Natural killer cell (primary cell): ENCODE measurements around the gene PIK3C3. TPM values are rescaled to one million over a fixed set of nuclear protein-coding genes. Genes with fewer than 3 reads are reported as not detected.

ENCODE experiments used
- ATAC-seq, 3 donors: fragments of 150-1000 bp in 2 of 3; fragments of 200-7000 bp in 1 of 3; cut with Tn5 transposase; 1 replicate in 1 of 3; 2 replicates in 2 of 3; pipeline ENCODE4 v1.10.0; 2021; ENCODE audit warnings: mild to moderate bottlenecking in 2 of 3, moderate library complexity in 2 of 3
- DNase-seq, 2 donors: peaks; one replicate each; pipeline versions ENCODE4 v3.0.0 to v3.0.0-alpha.2; 2013 to 2021; ENCODE audit warnings: mixed read lengths in 1 of 2
- H3K27ac ChIP-seq: one replicate; pipeline ENCODE4 v1.5.1; 2013; ENCODE audit warnings: mild to moderate bottlenecking, low read length
- H3K27me3 ChIP-seq: one replicate; pipeline ENCODE4 v1.6.1; 2013; ENCODE audit warnings: low read length; ENCODE audit not compliant: control insufficient read depth, insufficient read depth
- H3K36me3 ChIP-seq: one replicate; pipeline ENCODE4 v1.6.1; 2013; ENCODE audit warnings: low read length; ENCODE audit not compliant: control insufficient read depth, insufficient read depth
- H3K4me1 ChIP-seq: one replicate; pipeline ENCODE4 v1.6.1; 2013; ENCODE audit warnings: low read length; ENCODE audit not compliant: control insufficient read depth, insufficient read depth
- H3K4me3 ChIP-seq: one replicate; pipeline ENCODE4 v1.5.1; 2013; ENCODE audit warnings: low read length
- H3K9me3 ChIP-seq: one replicate; pipeline ENCODE4 v1.6.1; 2013; ENCODE audit warnings: low read length; ENCODE audit not compliant: control insufficient read depth, insufficient read depth
- H3K27ac Mint-ChIP-seq, 2 donors: one replicate each; pipeline ENCODE4 v1.8.0; 2022; ENCODE audit warnings: mild to moderate bottlenecking in 2 of 2, mixed read lengths in 2 of 2, moderate library complexity in 1 of 2
- H3K27me3 Mint-ChIP-seq, 2 donors: one replicate each; pipeline ENCODE4 v1.8.0; 2022; ENCODE audit warnings: low read depth in 2 of 2, mixed read lengths in 2 of 2
- H3K36me3 Mint-ChIP-seq: one replicate; pipeline ENCODE4 v1.8.0; 2022; ENCODE audit warnings: mixed read lengths
- H3K4me1 Mint-ChIP-seq, 2 donors: one replicate each; pipeline ENCODE4 v1.8.0; 2022; ENCODE audit warnings: mixed read lengths in 2 of 2
- H3K4me3 Mint-ChIP-seq: one replicate; pipeline ENCODE4 v1.8.0; 2022; ENCODE audit warnings: mild to moderate bottlenecking, moderate library complexity, mixed read lengths
- H3K9me3 Mint-ChIP-seq, 2 donors: one replicate each; pipeline ENCODE4 v1.8.0; 2022; ENCODE audit warnings: mixed read lengths in 2 of 2
- CTCF ChIP-seq: fragments of 200-600 bp; IDR thresholded peaks from one replicate; pipeline ENCODE4 v1.8.0; 2022; ENCODE audit warnings: antibody characterized with exemption
- WGBS: methylation state at CpG from one replicate; pipeline ENCODE4 v1.1.7; 2013; ENCODE audit warnings: missing lambda C conversion rate; ENCODE audit not compliant: insufficient coverage; 5-methylcytosine and 5-hydroxymethylcytosine counted together
- intact Hi-C: fragments of 100-400 bp; cut with micrococcal nuclease; formaldehyde crosslinking; loops from one replicate; pipeline ENCODE4 v1.14.2; 2022
- total RNA-seq, 4 donors: library from RNA; stranded (reverse); fragments of 120-200 nt in 1 of 4; gene quantifications; one replicate each; pipeline versions ENCODE4 v1.2.3 to v1.2.4, GENCODE V29; 2013 to 2022

The PIK3C3 gene
- total RNA-seq, 3 donors from 2014 or later (not counting 1 experiment from before 2014, with no cell fraction given) = 49.6 to 85.4 (median 67.3) TPM

- TF ChIP-seq CTCF = no peak
- no peaks in the 10 kb centered on the region for H3K4me1 ChIP-seq
- Mint-ChIP-seq H3K27me3 (peaks cover 6 to 9% of the 10 kb centered on the region in 2 donors), H3K4me1 (no peaks in the 10 kb centered on the region), H3K4me3 (no peak overlapping the region), H3K9me3 (no peaks in the 10 kb centered on the region), H3K27ac (no peak overlapping the region), H3K36me3 (no peaks in the 10 kb centered on the region)
- no peak for ATAC-seq
- 96% methylated on average over 3 of the region's 3 CpGs for WGBS
- H3K27me3 ChIP-seq = no peaks in the 10 kb centered on the region
- no peaks in the 10 kb centered on the region for H3K36me3 ChIP-seq
- no peaks in the 10 kb centered on the region for H3K9me3 ChIP-seq
- intact Hi-C loops = no loop called here
- H3K4me3 ChIP-seq = no peak overlapping the region
- no peak overlapping the region for H3K27ac ChIP-seq
- DNase-seq = no peak
Observed at GRCh38 chr18:41917181-41917580, 37.9 kb upstream of the PIK3C3 start.

- Mint-ChIP-seq H3K27me3 (peaks cover 3 to 25% of the 10 kb centered on the region in 2 donors), H3K36me3 (no peaks in the 10 kb centered on the region), H3K4me3 (no peak overlapping the region), H3K27ac (no peak overlapping the region), H3K9me3 (no peaks in the 10 kb centered on the region), H3K4me1 (no peaks in the 10 kb centered on the region)
- DNase-seq (no peak), ATAC-seq (no peak)
- H3K9me3 ChIP-seq = no peaks in the 10 kb centered on the region
- TF ChIP-seq CTCF = no peak
- H3K27me3 ChIP-seq = no peaks in the 10 kb centered on the region
- no peaks in the 10 kb centered on the region for H3K36me3 ChIP-seq
- no peak overlapping the region for H3K4me3 ChIP-seq
- 92% methylated on average over 6 of the region's 7 CpGs for WGBS
- intact Hi-C loops = no loop called here
- H3K4me1 ChIP-seq = no peaks in the 10 kb centered on the region
- no peak overlapping the region for H3K27ac ChIP-seq
Observed at GRCh38 chr18:41921770-41922169, 33.3 kb upstream of the PIK3C3 start.

- Histone ChIP-seq H3K4me1 (no peaks in the 10 kb centered on the region), H3K36me3 (no peaks in the 10 kb centered on the region), H3K4me3 (no peak overlapping the region), H3K27me3 (no peaks in the 10 kb centered on the region), H3K9me3 (no peaks in the 10 kb centered on the region), H3K27ac (no peak overlapping the region)
- TF ChIP-seq CTCF = no peak
- no peak for DNase-seq
- Mint-ChIP-seq H3K4me3 (no peak overlapping the region), H3K9me3 (no peaks in the 10 kb centered on the region), H3K27ac (no peak overlapping the region), H3K4me1 (no peaks in the 10 kb centered on the region), H3K27me3 (peaks cover 5 to 25% of the 10 kb centered on the region in 2 donors), H3K36me3 (no peaks in the 10 kb centered on the region)
- ATAC-seq = no peak
- intact Hi-C loops = no loop called here
- WGBS = 79% methylated on average over 3 of the region's 5 CpGs
Observed at GRCh38 chr18:41922176-41922575, 32.9 kb upstream of the PIK3C3 start.

- no peak overlapping the region for H3K4me3 Mint-ChIP-seq
- intact Hi-C loops = no loop called here
- no peak for TF ChIP-seq CTCF
Observed at GRCh38 chr18:41922841-41923240, 32.2 kb upstream of the PIK3C3 start.

More at GRCh38 chr18:41922841-41923240, 32.2 kb upstream of the PIK3C3 start:
- whole genome bisulfite sequencing = 100% methylated on average over 1 of the region's 1 CpG
- Histone ChIP-seq H3K27me3 (no peaks in the 10 kb centered on the region), H3K9me3 (no peaks in the 10 kb centered on the region), H3K4me1 (no peaks in the 10 kb centered on the region), H3K27ac (no peak overlapping the region), H3K36me3 (no peaks in the 10 kb centered on the region), H3K4me3 (no peak overlapping the region)
- Mint-ChIP-seq H3K4me1 (no peaks in the 10 kb centered on the region), H3K9me3 (no peaks in the 10 kb centered on the region), H3K36me3 (no peaks in the 10 kb centered on the region), H3K27me3 (peaks cover 5 to 25% of the 10 kb centered on the region in 2 donors), H3K27ac (no peak overlapping the region)
- DNase-seq = no peak
- no peak for ATAC-seq
